ENCODE measurements around the gene CHD3.

Gene CHD3

GRCh38 chr17:7864995-7865650 is 23.5 kb upstream of the CHD3 start:
- no peak for DNase-seq (ENCODE audit: low read depth in 1 of 2, low spot score in 1 of 2)

GRCh38 chr17:7867881-7868329 is 20.7 kb upstream of the CHD3 start:
- no peak for DNase-seq (ENCODE audit: low read depth in 1 of 2, low spot score in 1 of 2)

GRCh38 chr17:7873051-7873450 is 15.5 kb upstream of the CHD3 start:
- no peak for DNase-seq (ENCODE audit: low read depth in 1 of 2, low spot score in 1 of 2)

- no peak for DNase-seq (ENCODE audit: low read depth in 1 of 2, low spot score in 1 of 2)
These were observed 12.7 kb upstream of the CHD3 start for GRCh38 chr17:7875804-7876370.

- no peak for DNase-seq (ENCODE audit: low read depth in 1 of 2, low spot score in 1 of 2)
These were observed 10.4 kb upstream of the CHD3 start for GRCh38 chr17:7878234-7878633.

GRCh38 chr17:7880076-7880868 is 8.3 kb upstream of the CHD3 start:
- no peak for DNase-seq (ENCODE audit: low read depth in 1 of 2, low spot score in 1 of 2)

GRCh38 chr17:7881276-7882054 is 7.1 kb upstream of the CHD3 start:
- DNase-seq (ENCODE audit: low read depth in 1 of 2, low spot score in 1 of 2), result no peak

- DNase-seq (ENCODE audit: low read depth in 1 of 2, low spot score in 1 of 2), result no peak
These were observed 6.5 kb upstream of the CHD3 start for GRCh38 chr17:7882068-7882467.

- DNase-seq (ENCODE audit: low read depth in 1 of 2, low spot score in 1 of 2), result no peak
These were observed 6.0 kb upstream of the CHD3 start for GRCh38 chr17:7882629-7883028.

GRCh38 chr17:7883781-7884386 is 4.7 kb upstream of the CHD3 start:
- DNase-seq (ENCODE audit: low read depth in 1 of 2, low spot score in 1 of 2), result peak in 1 of 2 donors; percentile 39

GRCh38 chr17:7884581-7885366 is 3.8 kb upstream of the CHD3 start:
- DNase-seq (ENCODE audit: low read depth in 1 of 2, low spot score in 1 of 2), result peak in 1 of 2 donors; percentile 22

- DNase-seq (ENCODE audit: low read depth in 1 of 2, low spot score in 1 of 2), result peak; percentile 17 to 24
These were observed 3.0 kb upstream of the CHD3 start for GRCh38 chr17:7885367-7886226.

- DNase-seq (ENCODE audit: low read depth in 1 of 2, low spot score in 1 of 2), result peak in 1 of 2 donors; percentile 30
These were observed 2.2 kb upstream of the CHD3 start for GRCh38 chr17:7886227-7887037.

GRCh38 chr17:7887038-7887481 is 1.5 kb upstream of the CHD3 start:
- DNase-seq (ENCODE audit: low read depth in 1 of 2, low spot score in 1 of 2), result no peak

- peak; percentile 66 to 90 for DNase-seq (ENCODE audit: low read depth in 1 of 2, low spot score in 1 of 2)
These were observed 956 bp upstream of the CHD3 start for GRCh38 chr17:7887482-7888183.

- no peak for DNase-seq (ENCODE audit: low read depth in 1 of 2, low spot score in 1 of 2)
These were observed 772 bp downstream of the CHD3 start for GRCh38 chr17:7889166-7889955.

Data from activated CD4-positive, alpha-beta T cell treated with anti-CD3 and anti-CD28 coated beads, Interleukin-2, amount 50 U/mL, for 24 hours (primary cell).